GM18861 (cell line): Measurements from ENCODE around the gene NHSL1.
A peak's percentile ranks its signal among the peaks of the same experiment; 100 is the strongest.
"Not testable (repeated sequence)": the region's sequence is repeated elsewhere in the genome, so short reads cannot be mapped to it uniquely, and the experiment has no call there.

ENCODE experiments used
- ATAC-seq: cut with Tn5 transposase; IDR thresholded peaks from one replicate; pipeline ENCODE4 v1.9.1; 2021; ENCODE audit not compliant: unreplicated experiment

The NHSL1 gene

GRCh38 chr6:138428944-138429598 is 70.2 kb downstream of the NHSL1 start:
- ATAC-seq = no peak

GRCh38 chr6:138427701-138428100 is 71.6 kb downstream of the NHSL1 start:
- no peak for ATAC-seq

- ATAC-seq = no peak
Observed at GRCh38 chr6:138426500-138427123, 72.7 kb downstream of the NHSL1 start.

- ATAC-seq = not testable (repeated sequence)
Observed at GRCh38 chr6:138425256-138425655, 74.0 kb downstream of the NHSL1 start.

- no peak for ATAC-seq
Observed at GRCh38 chr6:138424004-138424904, 75.0 kb downstream of the NHSL1 start.

GRCh38 chr6:138422861-138423260 is 76.4 kb downstream of the NHSL1 start:
- no peak for ATAC-seq

- ATAC-seq = no peak
Observed at GRCh38 chr6:138421608-138422007, 77.7 kb downstream of the NHSL1 start.

- ATAC-seq = no peak
Observed at GRCh38 chr6:138421089-138421488, 78.2 kb downstream of the NHSL1 start.

GRCh38 chr6:138420356-138420755 is 78.9 kb downstream of the NHSL1 start:
- ATAC-seq = no peak

- ATAC-seq = no peak
Observed at GRCh38 chr6:138419766-138420165, 79.5 kb downstream of the NHSL1 start.

GRCh38 chr6:138418118-138418742 is 81.1 kb downstream of the NHSL1 start:
- ATAC-seq = no peak

- ATAC-seq = no peak
Observed at GRCh38 chr6:138417493-138418117, 81.7 kb downstream of the NHSL1 start.

GRCh38 chr6:138416206-138416605 is 83.1 kb downstream of the NHSL1 start:
- no peak for ATAC-seq

GRCh38 chr6:138415125-138415524 is 84.2 kb downstream of the NHSL1 start:
- no peak for ATAC-seq

GRCh38 chr6:138410972-138411880 is 88.1 kb downstream of the NHSL1 start:
- ATAC-seq = peak; percentile 49

GRCh38 chr6:138410048-138410735 is 89.1 kb downstream of the NHSL1 start:
- no peak for ATAC-seq

GRCh38 chr6:138406443-138406842 is 92.9 kb downstream of the NHSL1 start:
- no peak for ATAC-seq

GRCh38 chr6:138405816-138406413 is 93.4 kb downstream of the NHSL1 start:
- ATAC-seq = no peak
